Loucy (cell line): ENCODE measurements around the gene GOT1.

Experiments used
- EZH2phosphoT487 ChIP-seq: fragments of 200-600 bp; IDR thresholded peaks from 2 replicates; pipeline ENCODE4 v1.6.1; 2018; ENCODE audit warnings: antibody characterized with exemption, mild to moderate bottlenecking, moderate library complexity, borderline replicate concordance
- TF ChIP-seq, protein P1 (sequence below): fragments of 200-600 bp; sonication (generic); conservative IDR thresholded peaks from 2 replicates; pipeline ENCODE4 v1.5.1; 2014; ENCODE audit warnings: mild to moderate bottlenecking, antibody characterized with exemption, low read length

DNA sequence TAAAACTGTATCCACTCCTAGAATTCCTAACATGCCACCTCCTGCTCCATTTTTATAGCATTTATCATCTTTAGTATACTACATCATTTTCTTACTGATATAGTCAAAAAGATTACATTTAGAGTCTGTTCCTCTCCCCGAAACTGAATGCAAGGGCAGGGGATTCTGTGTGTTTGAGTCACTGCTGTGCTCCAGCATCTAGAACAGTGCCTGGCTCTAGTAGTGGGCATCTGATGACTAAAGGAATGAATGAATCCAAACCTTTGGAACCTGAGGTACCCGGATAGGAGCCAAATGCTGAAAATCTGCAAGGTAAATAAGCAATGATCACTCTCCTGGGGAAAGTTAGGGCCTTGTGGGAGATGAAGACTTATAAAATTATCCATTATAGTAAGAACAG lies 18.9 kb downstream of the GOT1 start:
- TF ChIP-seq, protein P1, sequence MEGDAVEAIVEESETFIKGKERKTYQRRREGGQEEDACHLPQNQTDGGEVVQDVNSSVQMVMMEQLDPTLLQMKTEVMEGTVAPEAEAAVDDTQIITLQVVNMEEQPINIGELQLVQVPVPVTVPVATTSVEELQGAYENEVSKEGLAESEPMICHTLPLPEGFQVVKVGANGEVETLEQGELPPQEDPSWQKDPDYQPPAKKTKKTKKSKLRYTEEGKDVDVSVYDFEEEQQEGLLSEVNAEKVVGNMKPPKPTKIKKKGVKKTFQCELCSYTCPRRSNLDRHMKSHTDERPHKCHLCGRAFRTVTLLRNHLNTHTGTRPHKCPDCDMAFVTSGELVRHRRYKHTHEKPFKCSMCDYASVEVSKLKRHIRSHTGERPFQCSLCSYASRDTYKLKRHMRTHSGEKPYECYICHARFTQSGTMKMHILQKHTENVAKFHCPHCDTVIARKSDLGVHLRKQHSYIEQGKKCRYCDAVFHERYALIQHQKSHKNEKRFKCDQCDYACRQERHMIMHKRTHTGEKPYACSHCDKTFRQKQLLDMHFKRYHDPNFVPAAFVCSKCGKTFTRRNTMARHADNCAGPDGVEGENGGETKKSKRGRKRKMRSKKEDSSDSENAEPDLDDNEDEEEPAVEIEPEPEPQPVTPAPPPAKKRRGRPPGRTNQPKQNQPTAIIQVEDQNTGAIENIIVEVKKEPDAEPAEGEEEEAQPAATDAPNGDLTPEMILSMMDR: no peak
- TF ChIP-seq EZH2phosphoT487: no peak
